ENCODE results near the gene NOS1AP. TPM values are rescaled to one million over a fixed set of nuclear protein-coding genes. Genes with fewer than 3 reads are reported as not detected.

NOS1AP gene
- total and polyA plus RNA-seq, 8 donors = 0.25 to 13.8 (median 6.2) TPM

- Histone ChIP-seq H3K9me3 (no peaks in the 10 kb centered on the region), H3K4me1 (peaks cover 0 to 30% (median 16%) of the 10 kb centered on the region in 4 donors), H3K4me3 (no peak overlapping the region), H3K27me3 (no peaks in the 10 kb centered on the region), H3K36me3 (no peaks in the 10 kb centered on the region), H3K27ac (no peak overlapping the region)
- WGBS, 5 donors = 94 to 100% (median 96%) methylated on average over 2 of the region's 2 CpGs
- intact Hi-C loops (cut with DNase I; ENCODE audit: low total_unique reads) = no loop called here
- TF ChIP-seq POLR2AphosphoS5 (IDR thresholded peaks at IDR 0.05) (no peak), POLR2A (IDR thresholded peaks at IDR 0.05) (no peak), EP300 (IDR thresholded peaks at IDR 0.05) (no peak), CTCF (IDR thresholded peaks at IDR 0.05) (no peak)
- no peak for DNase-seq
Observed at GRCh38 chr1:162083273-162083672, 13.8 kb downstream of the NOS1AP start.

GRCh38 chr1:162085991-162086390, 16.5 kb downstream of the NOS1AP start:
- WGBS, 5 donors = 89 to 94% (median 92%) methylated on average over 3 of the region's 3 CpGs
- Histone ChIP-seq H3K27me3 (no peaks in the 10 kb centered on the region), H3K27ac (no peak overlapping the region), H3K9me3 (no peaks in the 10 kb centered on the region), H3K4me1 (peaks cover 0 to 17% (median 13%) of the 10 kb centered on the region in 4 donors), H3K4me3 (no peak overlapping the region), H3K36me3 (no peaks in the 10 kb centered on the region)
- intact Hi-C loops (cut with DNase I; ENCODE audit: low total_unique reads) = no loop called here
- DNase-seq = no peak
- TF ChIP-seq EP300 (IDR thresholded peaks at IDR 0.05) = no peak
- no peak for TF ChIP-seq POLR2A (IDR thresholded peaks at IDR 0.05)

- Histone ChIP-seq H3K27ac (no peak overlapping the region), H3K36me3 (no peaks in the 10 kb centered on the region), H3K4me1 (peaks cover 0 to 27% (median 14%) of the 10 kb centered on the region in 4 donors), H3K4me3 (no peak overlapping the region), H3K27me3 (no peaks in the 10 kb centered on the region), H3K9me3 (no peaks in the 10 kb centered on the region)
- intact Hi-C loops (cut with DNase I; ENCODE audit: low total_unique reads) = no loop called here
- no peak for DNase-seq
- WGBS, 5 donors = 68 to 95% (median 93%) methylated on average over 1 of the region's 1 CpG
- TF ChIP-seq POLR2AphosphoS5 (IDR thresholded peaks at IDR 0.05) = no peak
- no peak for TF ChIP-seq POLR2A (IDR thresholded peaks at IDR 0.05)
- no peak for TF ChIP-seq CTCF (IDR thresholded peaks at IDR 0.05)
Observed at GRCh38 chr1:162087111-162087510, 17.6 kb downstream of the NOS1AP start.

GRCh38 chr1:162087574-162087973, 18.1 kb downstream of the NOS1AP start:
- no peaks in the 10 kb centered on the region for H3K9me3 ChIP-seq
- no peaks in the 10 kb centered on the region for H3K27me3 ChIP-seq
- 62 to 100% (median 84%) methylated on average over 1 of the region's 1 CpG for WGBS, 5 donors
- TF ChIP-seq CTCF (IDR thresholded peaks at IDR 0.05) (no peak), POLR2A (IDR thresholded peaks at IDR 0.05) (no peak), POLR2AphosphoS5 (IDR thresholded peaks at IDR 0.05) (no peak), EP300 (IDR thresholded peaks at IDR 0.05) (no peak)
- no peak overlapping the region for H3K27ac ChIP-seq
- intact Hi-C loops (cut with DNase I; ENCODE audit: low total_unique reads) = no loop called here
- H3K4me1 ChIP-seq = peaks cover 0 to 32% (median 16%) of the 10 kb centered on the region in 4 donors
- DNase-seq = no peak
- no peaks in the 10 kb centered on the region for H3K36me3 ChIP-seq
- H3K4me3 ChIP-seq = no peak overlapping the region

GRCh38 chr1:162088281-162088969, 18.9 kb downstream of the NOS1AP start:
- TF ChIP-seq EP300 (IDR thresholded peaks at IDR 0.05) (no peak), CTCF (IDR thresholded peaks at IDR 0.05) (no peak), POLR2AphosphoS5 (IDR thresholded peaks at IDR 0.05) (no peak), POLR2A (IDR thresholded peaks at IDR 0.05) (no peak)
- Histone ChIP-seq H3K4me3 (no peak overlapping the region), H3K9me3 (no peaks in the 10 kb centered on the region), H3K27me3 (no peaks in the 10 kb centered on the region), H3K4me1 (peaks cover 0 to 41% (median 20%) of the 10 kb centered on the region in 4 donors), H3K36me3 (no peaks in the 10 kb centered on the region), H3K27ac (no peak overlapping the region)
- no peak for DNase-seq
- 59 to 79% (median 70%) methylated on average over 5 of the region's 5 CpGs for WGBS, 5 donors
- intact Hi-C loops (cut with DNase I; ENCODE audit: low total_unique reads) = no loop called here

All from stomach (tissue), 9 donors.